B cell (primary cell): ENCODE measurements around the gene SPATA32. TPM values are rescaled to one million over a fixed set of nuclear protein-coding genes. Genes with fewer than 3 reads are reported as not detected.
A peak's percentile ranks its signal among the peaks of the same experiment; 100 is the strongest.
"Not testable (repeated sequence)": the region's sequence is repeated elsewhere in the genome, so short reads cannot be mapped to it uniquely, and the experiment has no call there.

Source experiments
- ATAC-seq: fragments of 200-7000 bp; cut with Tn5 transposase; one replicate; pipeline ENCODE4 v1.10.0; 2021; ENCODE audit warnings: low read depth, mild to moderate bottlenecking, moderate number of reproducible peaks, moderate library complexity
- CTCF ChIA-PET: fragments of 350-600 bp; sonication (Branson Sonifier 250); formaldehyde crosslinking; loops from one replicate; lab custom pipeline; 2021; ENCODE audit warnings: antibody characterized with exemption, inconsistent platforms; lab: Charles Lee
- POLR2A ChIA-PET: fragments of 350-600 bp; sonication (Branson Sonifier 250); formaldehyde crosslinking; loops from one replicate; lab custom pipeline; 2021; ENCODE audit warnings: antibody characterized with exemption; lab: Charles Lee
- DNase-seq: peaks from one replicate; pipeline ENCODE4 v3.0.0; 2013
- H2AFZ ChIP-seq: 2 replicates; pipeline ENCODE4 v1.6.1; 2012; ENCODE audit warnings: mild to moderate bottlenecking, low read depth, low read length; ENCODE audit not compliant: insufficient read depth, poor library complexity, severe bottlenecking
- H3K27ac ChIP-seq, 2 donors: 1 replicate in 1 of 2; 2 replicates in 1 of 2; pipeline ENCODE4 v1.5.1; 2012 to 2013; ENCODE audit warnings: low read length in 2 of 2, mild to moderate bottlenecking in 2 of 2, moderate library complexity in 1 of 2
- H3K27me3 ChIP-seq, 4 experiments: fragments of 200-600 bp in 1 of 4; sonication (generic) in 1 of 4; replicated peaks in 1 of 4; 1 replicate in 2 of 4; 2 replicates in 2 of 4; pipeline versions ENCODE4 v1.6.1 to v1.7.0; 2013 to 2016; ENCODE audit warnings: low read length in 3 of 4, mild to moderate bottlenecking in 2 of 4, mixed read lengths in 1 of 4, moderate library complexity in 1 of 4; ENCODE audit not compliant: insufficient read depth in 4 of 4, control insufficient read depth in 3 of 4; ENCODE audit errors: control extremely low read depth in 1 of 4
- H3K36me3 ChIP-seq, 2 experiments: replicated peaks in 1 of 2; 1 replicate in 1 of 2; 2 replicates in 1 of 2; pipeline versions ENCODE4 v1.6.1 to v1.7.1; 2013; ENCODE audit warnings: low read length in 1 of 2; ENCODE audit not compliant: insufficient read depth in 2 of 2, control insufficient read depth in 1 of 2; ENCODE audit errors: control extremely low read depth in 1 of 2, extremely low read depth in 1 of 2
- H3K4me1 ChIP-seq, 2 donors: fragments of 200-600 bp in 1 of 2; sonication (generic) in 1 of 2; 1 replicate in 1 of 2; 2 replicates in 1 of 2; pipeline versions ENCODE4 v1.5.1 to v1.6.1; 2013 to 2017; ENCODE audit warnings: low read length in 2 of 2; ENCODE audit not compliant: control insufficient read depth in 2 of 2, insufficient read depth in 2 of 2
- H3K4me2 ChIP-seq: replicated peaks from 2 replicates; pipeline ENCODE3; 2012; ENCODE audit warnings: mild to moderate bottlenecking, low read depth, low read length; ENCODE audit not compliant: poor library complexity, severe bottlenecking
- H3K4me3 ChIP-seq, 5 experiments: fragments of 200-600 bp in 1 of 5; sonication (generic) in 1 of 5; 1 replicate in 3 of 5; 2 replicates in 2 of 5; pipeline versions ENCODE4 v1.5.1 to v1.7.0; 2011 to 2016; ENCODE audit warnings: low read length in 4 of 5, mild to moderate bottlenecking in 4 of 5, low read depth in 2 of 5, control low read depth in 1 of 5, moderate library complexity in 1 of 5; ENCODE audit not compliant: insufficient read depth in 1 of 5; ENCODE audit errors: control extremely low read depth in 1 of 5, extremely low read depth in 1 of 5
- H3K79me2 ChIP-seq: fragments of 200-600 bp; sonication (generic); one replicate; pipeline ENCODE4 v1.6.0; 2016; ENCODE audit warnings: low read length; ENCODE audit not compliant: control insufficient read depth, insufficient read depth
- H3K9ac ChIP-seq: fragments of 200-600 bp; sonication (generic); 2 replicates; pipeline ENCODE4 v1.6.1; 2017; ENCODE audit warnings: mild to moderate bottlenecking, low read length, moderate library complexity
- H3K9me3 ChIP-seq, 3 donors: one replicate each; pipeline versions ENCODE4 v1.6.1 to v1.7.1; 2013; ENCODE audit warnings: low read length in 2 of 3; ENCODE audit not compliant: control insufficient read depth in 2 of 3, insufficient read depth in 1 of 3; ENCODE audit errors: control extremely low read depth in 1 of 3
- H4K20me1 ChIP-seq: 2 replicates; pipeline ENCODE4 v1.6.0; 2012; ENCODE audit warnings: mild to moderate bottlenecking, low read length; ENCODE audit not compliant: insufficient read depth, control insufficient read depth, poor library complexity, severe bottlenecking
- H3K27ac Mint-ChIP-seq: one replicate; pipeline ENCODE4 v1.8.0; 2021; ENCODE audit warnings: mixed read lengths
- H3K27me3 Mint-ChIP-seq: one replicate; pipeline ENCODE4 v1.8.0; 2021; ENCODE audit warnings: mixed read lengths
- H3K4me1 Mint-ChIP-seq: one replicate; pipeline ENCODE4 v1.8.0; 2021; ENCODE audit warnings: mixed read lengths
- H3K4me3 Mint-ChIP-seq: one replicate; pipeline ENCODE4 v1.8.0; 2021; ENCODE audit warnings: mixed read lengths
- H3K9me3 Mint-ChIP-seq: one replicate; pipeline ENCODE4 v1.8.0; 2022; ENCODE audit warnings: mixed read lengths; ENCODE audit not compliant: insufficient read depth
- EZH2 ChIP-seq: IDR thresholded peaks from 2 replicates; pipeline ENCODE4 v1.6.1; 2012; ENCODE audit warnings: borderline replicate concordance, low read depth, mild to moderate bottlenecking, moderate library complexity, low read length; ENCODE audit not compliant: insufficient read depth, poor library complexity, severe bottlenecking
- WGBS: methylation state at CpG from one replicate; pipeline ENCODE4 v1.1.5; 2013; ENCODE audit warnings: missing lambda C conversion rate; ENCODE audit not compliant: insufficient coverage; 5-methylcytosine and 5-hydroxymethylcytosine counted together
- intact Hi-C: fragments of 100-400 bp; cut with micrococcal nuclease; formaldehyde crosslinking; loops from one replicate; pipeline ENCODE4 v1.10.0; 2022
- polyA plus RNA-seq: library from polyadenylated mRNA; depleted of rRNA; stranded (reverse); fragments of >200 nt; gene quantifications from 2 replicates; pipeline ENCODE4 v1.2.3, GENCODE V29; 2012
- total RNA-seq, 2 donors: library from RNA; stranded (reverse); fragments of 120-200 nt in 1 of 2; gene quantifications; 1 replicate in 1 of 2; 2 replicates in 1 of 2; pipeline versions ENCODE4 v1.2.3 to v1.2.4, GENCODE V29; 2013 to 2022
- TF ChIP-seq, protein P1 (sequence below): fragments of 200-600 bp; IDR thresholded peaks from one replicate; pipeline ENCODE4 v1.8.0; 2022; ENCODE audit warnings: antibody characterized with exemption, mild to moderate bottlenecking

Gene SPATA32
- total and polyA plus RNA-seq, 2 donors (not counting 1 experiment from before 2014, with no cell fraction given): 0.12 to 0.52 TPM

DNA sequence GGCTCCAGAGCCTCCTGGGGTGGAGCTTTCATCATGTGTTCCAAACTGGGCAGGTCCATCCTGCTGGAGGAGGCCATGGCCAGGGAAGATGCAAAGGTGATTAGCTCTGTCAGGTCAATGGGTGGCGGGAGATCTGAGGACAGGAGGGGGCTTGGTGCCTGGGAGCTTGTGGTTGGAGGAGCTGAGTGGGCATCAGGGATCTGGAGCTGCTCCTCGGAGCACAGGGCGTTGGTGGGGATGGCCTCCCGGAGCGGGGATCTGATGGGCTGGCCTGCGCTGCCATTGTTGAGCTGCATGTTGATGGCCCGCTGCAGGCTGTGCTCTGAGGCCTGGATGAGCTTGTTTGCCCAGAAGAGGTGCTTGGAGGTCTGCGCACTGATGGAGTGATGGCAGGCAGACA is 6.5 kb downstream of the SPATA32 start:
- Histone ChIP-seq H3K79me2 (peaks cover 3% of the 10 kb centered on the region), H2AFZ (no peak overlapping the region), H3K4me3 (no peak overlapping the region), H3K9ac (no peak overlapping the region), H4K20me1 (no peaks in the 10 kb centered on the region), H3K27me3 (no peaks in the 10 kb centered on the region), H3K4me2 (no peak overlapping the region), H3K36me3 (peaks cover 0 to 11% of the 10 kb centered on the region in 2 experiments), H3K9me3 (no peaks in the 10 kb centered on the region), H3K4me1 (peaks cover 5 to 7% of the 10 kb centered on the region in 2 donors), H3K27ac (no peak overlapping the region)
- ChIA-PET POLR2A (no interaction called here), CTCF (interaction anchor here (1.2 to 3.3 kb wide), 5 partner anchors 20 to 130 kb away, joined by 3 to 20 read pairs (median 8); no protein-coding TSS in a partner anchor)
- TF ChIP-seq EZH2: no peak
- TF ChIP-seq, protein P1, sequence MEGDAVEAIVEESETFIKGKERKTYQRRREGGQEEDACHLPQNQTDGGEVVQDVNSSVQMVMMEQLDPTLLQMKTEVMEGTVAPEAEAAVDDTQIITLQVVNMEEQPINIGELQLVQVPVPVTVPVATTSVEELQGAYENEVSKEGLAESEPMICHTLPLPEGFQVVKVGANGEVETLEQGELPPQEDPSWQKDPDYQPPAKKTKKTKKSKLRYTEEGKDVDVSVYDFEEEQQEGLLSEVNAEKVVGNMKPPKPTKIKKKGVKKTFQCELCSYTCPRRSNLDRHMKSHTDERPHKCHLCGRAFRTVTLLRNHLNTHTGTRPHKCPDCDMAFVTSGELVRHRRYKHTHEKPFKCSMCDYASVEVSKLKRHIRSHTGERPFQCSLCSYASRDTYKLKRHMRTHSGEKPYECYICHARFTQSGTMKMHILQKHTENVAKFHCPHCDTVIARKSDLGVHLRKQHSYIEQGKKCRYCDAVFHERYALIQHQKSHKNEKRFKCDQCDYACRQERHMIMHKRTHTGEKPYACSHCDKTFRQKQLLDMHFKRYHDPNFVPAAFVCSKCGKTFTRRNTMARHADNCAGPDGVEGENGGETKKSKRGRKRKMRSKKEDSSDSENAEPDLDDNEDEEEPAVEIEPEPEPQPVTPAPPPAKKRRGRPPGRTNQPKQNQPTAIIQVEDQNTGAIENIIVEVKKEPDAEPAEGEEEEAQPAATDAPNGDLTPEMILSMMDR: no peak
- Mint-ChIP-seq H3K4me3 (no peak overlapping the region), H3K9me3 (no peaks in the 10 kb centered on the region), H3K4me1 (peaks cover 4% of the 10 kb centered on the region), H3K27ac (no peak overlapping the region), H3K27me3 (no peaks in the 10 kb centered on the region)
- ATAC-seq (no peak), DNase-seq (no peak)
- WGBS: 98% methylated on average over 8 of the region's 8 CpGs
- intact Hi-C loops: no loop called here

DNA sequence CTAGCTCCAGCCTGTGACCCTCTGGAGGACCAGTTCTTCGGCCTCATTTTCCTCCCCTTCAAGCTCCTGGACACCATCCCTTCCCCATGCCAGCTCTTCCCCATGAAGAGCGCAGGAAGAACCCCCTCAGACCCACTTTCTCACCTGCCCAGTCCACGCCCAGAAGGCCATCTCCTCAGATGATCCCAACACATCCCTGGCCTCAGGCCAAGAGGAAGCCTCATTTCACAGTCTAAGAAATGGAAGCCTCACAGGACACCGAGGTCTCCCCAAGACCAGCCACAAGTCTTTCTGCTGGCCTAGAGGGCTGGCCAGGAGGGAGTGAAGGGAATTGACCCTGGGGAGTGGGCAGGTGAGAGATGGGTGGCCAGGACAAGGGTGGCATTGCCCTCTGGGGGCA is 8.0 kb downstream of the SPATA32 start:
- Mint-ChIP-seq H3K4me1 (peaks cover 11% of the 10 kb centered on the region), H3K9me3 (no peaks in the 10 kb centered on the region), H3K4me3 (no peak overlapping the region), H3K27ac (peak overlapping the region; percentile 46), H3K27me3 (no peaks in the 10 kb centered on the region)
- ChIA-PET CTCF (interaction anchor here (0.9 to 3.3 kb wide), 5 partner anchors 12 to 132 kb away, joined by 3 to 20 read pairs (median 4); partner anchors contain the start of gene FMNL1), POLR2A (interaction anchor here (2.0 kb wide), 1 partner anchor 17 kb away, joined by 5 read pairs; no protein-coding TSS in a partner anchor)
- intact Hi-C loops: no loop called here
- whole genome bisulfite sequencing: 99% methylated on average over 4 of the region's 4 CpGs
- no peak overlapping the region for H3K27ac ChIP-seq
- no peak overlapping the region for H3K9ac ChIP-seq
- H3K9me3 ChIP-seq: no peaks in the 10 kb centered on the region
- no peak overlapping the region for H3K4me2 ChIP-seq
- H3K27me3 ChIP-seq: no peaks in the 10 kb centered on the region
- peaks cover 8 to 11% of the 10 kb centered on the region in 2 donors for H3K4me1 ChIP-seq
- peaks cover 0 to 20% of the 10 kb centered on the region in 2 experiments for H3K36me3 ChIP-seq
- ATAC-seq (no peak), DNase-seq (no peak)
- peaks cover 12% of the 10 kb centered on the region for H3K79me2 ChIP-seq
- no peaks in the 10 kb centered on the region for H4K20me1 ChIP-seq
- no peak overlapping the region for H3K4me3 ChIP-seq
- TF ChIP-seq EZH2: no peak
- TF ChIP-seq, protein P1: no peak
- H2AFZ ChIP-seq: no peak overlapping the region

DNA sequence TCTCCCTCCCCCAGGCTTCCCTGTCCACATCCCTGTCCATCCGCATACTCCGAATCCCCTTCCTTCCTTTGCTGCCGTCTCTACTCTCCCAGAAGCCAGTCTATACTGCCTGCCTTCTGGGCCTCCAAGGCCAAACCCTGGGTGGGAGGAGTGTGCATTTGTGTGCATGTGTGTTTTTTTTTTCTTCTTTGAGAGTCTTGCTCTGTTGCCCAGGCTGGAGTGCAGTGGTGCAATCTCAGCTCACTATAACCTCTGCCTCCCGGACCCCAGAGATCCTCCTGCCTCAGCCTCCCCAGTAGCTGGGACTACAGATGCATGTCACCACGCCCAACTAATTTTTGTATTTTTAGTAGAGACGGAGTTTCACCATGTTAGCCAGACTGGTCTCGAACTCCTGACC is 8.7 kb downstream of the SPATA32 start:
- H3K27ac Mint-ChIP-seq, H3K27ac ChIP-seq, H3K4me3 ChIP-seq, H3K4me3 Mint-ChIP-seq, DNase-seq, H3K9ac ChIP-seq, H3K9me3 Mint-ChIP-seq, ATAC-seq, H4K20me1 ChIP-seq, H3K9me3 ChIP-seq, H3K4me2 ChIP-seq, H3K27me3 Mint-ChIP-seq, H2AFZ ChIP-seq, intact Hi-C loops, H3K27me3 ChIP-seq: not testable (repeated sequence)
- peaks cover 17% of the 10 kb centered on the region for H3K4me1 Mint-ChIP-seq
- peaks cover 0 to 20% of the 10 kb centered on the region in 2 experiments for H3K36me3 ChIP-seq
- CTCF ChIA-PET: interaction anchor here (0.9 to 2.7 kb wide), 3 partner anchors 13 to 132 kb away, joined by 3 to 14 read pairs (median 4); no protein-coding TSS in a partner anchor
- 98% methylated on average over 3 of the region's 7 CpGs for WGBS
- H3K79me2 ChIP-seq: peaks cover 17% of the 10 kb centered on the region
- H3K4me1 ChIP-seq: peaks cover 14 to 17% of the 10 kb centered on the region in 2 donors
- POLR2A ChIA-PET: interaction anchor here (2.0 kb wide), 1 partner anchor 18 kb away, joined by 5 read pairs; no protein-coding TSS in a partner anchor
